ENCODE results near the gene HEXD.
A peak's percentile ranks its signal among the peaks of the same experiment; 100 is the strongest.

HEXD gene

DNA sequence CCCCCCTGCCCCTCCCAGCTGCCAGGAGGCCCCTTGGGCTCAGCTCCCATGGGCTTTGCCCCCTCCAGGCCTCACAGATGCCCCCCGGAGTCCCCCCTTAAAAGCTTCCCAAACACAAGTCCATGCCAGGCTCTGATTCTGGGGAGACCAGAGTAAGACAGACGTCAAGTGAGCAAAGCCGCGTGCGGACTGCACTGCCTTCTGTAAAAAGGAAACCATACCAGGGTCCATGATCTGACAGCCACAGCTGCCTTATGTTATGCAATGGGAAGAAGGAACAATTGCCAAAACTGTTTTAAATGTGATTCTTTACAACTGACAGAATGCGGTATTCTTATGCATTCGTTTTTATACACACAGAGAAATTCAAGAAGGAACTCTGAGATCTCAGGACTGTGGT lies 17.9 kb upstream of the HEXD start:
- DNase-seq (ENCODE audit: low read depth) = no peak
- no peak overlapping the region for H3K4me3 ChIP-seq (ENCODE audit: low read depth, low read length)
- TF ChIP-seq, protein P1, sequence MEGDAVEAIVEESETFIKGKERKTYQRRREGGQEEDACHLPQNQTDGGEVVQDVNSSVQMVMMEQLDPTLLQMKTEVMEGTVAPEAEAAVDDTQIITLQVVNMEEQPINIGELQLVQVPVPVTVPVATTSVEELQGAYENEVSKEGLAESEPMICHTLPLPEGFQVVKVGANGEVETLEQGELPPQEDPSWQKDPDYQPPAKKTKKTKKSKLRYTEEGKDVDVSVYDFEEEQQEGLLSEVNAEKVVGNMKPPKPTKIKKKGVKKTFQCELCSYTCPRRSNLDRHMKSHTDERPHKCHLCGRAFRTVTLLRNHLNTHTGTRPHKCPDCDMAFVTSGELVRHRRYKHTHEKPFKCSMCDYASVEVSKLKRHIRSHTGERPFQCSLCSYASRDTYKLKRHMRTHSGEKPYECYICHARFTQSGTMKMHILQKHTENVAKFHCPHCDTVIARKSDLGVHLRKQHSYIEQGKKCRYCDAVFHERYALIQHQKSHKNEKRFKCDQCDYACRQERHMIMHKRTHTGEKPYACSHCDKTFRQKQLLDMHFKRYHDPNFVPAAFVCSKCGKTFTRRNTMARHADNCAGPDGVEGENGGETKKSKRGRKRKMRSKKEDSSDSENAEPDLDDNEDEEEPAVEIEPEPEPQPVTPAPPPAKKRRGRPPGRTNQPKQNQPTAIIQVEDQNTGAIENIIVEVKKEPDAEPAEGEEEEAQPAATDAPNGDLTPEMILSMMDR (IDR thresholded peaks at IDR 0.05; ENCODE audit: insufficient read depth, low read depth, low read length, missing control alignments) = no peak

DNA sequence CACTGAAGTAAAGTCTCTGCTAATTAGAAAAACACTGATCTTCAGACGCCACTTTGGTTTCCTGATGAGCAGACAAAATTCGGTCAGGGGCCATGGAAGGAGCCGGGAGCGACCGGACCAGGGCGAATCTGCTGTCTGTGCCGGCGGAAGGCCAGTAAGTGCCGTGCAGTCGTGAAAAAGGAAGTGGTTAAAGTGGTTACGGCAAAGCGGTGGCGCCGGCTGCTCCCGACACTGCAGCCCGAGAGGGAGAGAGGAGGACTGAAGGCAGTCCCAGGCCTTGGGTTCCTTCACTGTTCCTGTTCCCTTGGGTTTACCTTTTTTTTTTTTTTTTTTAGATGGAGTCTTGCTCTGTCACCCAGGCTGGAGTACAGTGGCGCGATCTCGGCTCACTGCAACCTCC lies 17.3 kb upstream of the HEXD start:
- TF ChIP-seq, protein P1 (IDR thresholded peaks at IDR 0.05; ENCODE audit: insufficient read depth, low read depth, low read length, missing control alignments) = no peak
- peak; percentile 79 for DNase-seq (ENCODE audit: low read depth)
- H3K4me3 ChIP-seq (ENCODE audit: low read depth, low read length) = no peak overlapping the region

DNA sequence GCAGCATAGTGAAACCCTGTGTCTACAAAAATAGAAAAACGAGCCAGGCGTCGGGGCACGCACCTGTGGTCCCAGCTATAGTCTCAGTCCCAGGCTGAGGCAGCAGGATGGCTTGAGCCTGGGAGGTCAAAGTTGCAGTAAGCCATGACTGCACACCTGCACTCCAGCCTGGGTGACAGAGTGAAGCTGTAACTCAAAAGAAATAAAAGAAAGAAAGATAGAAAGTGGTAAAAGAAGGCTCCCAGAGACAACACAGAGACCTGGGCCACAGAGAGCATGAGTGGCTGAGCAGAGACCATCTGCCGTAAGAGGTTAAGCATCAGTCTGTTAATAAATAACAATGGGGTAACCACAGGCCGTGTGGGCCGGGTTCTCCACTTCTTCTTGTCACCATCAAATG lies 15.3 kb upstream of the HEXD start:
- TF ChIP-seq, protein P1 (IDR thresholded peaks at IDR 0.05; ENCODE audit: insufficient read depth, low read depth, low read length, missing control alignments) = no peak
- H3K4me3 ChIP-seq (ENCODE audit: low read depth, low read length) = no peak overlapping the region
- DNase-seq (ENCODE audit: low read depth) = peak; percentile 23

DNA sequence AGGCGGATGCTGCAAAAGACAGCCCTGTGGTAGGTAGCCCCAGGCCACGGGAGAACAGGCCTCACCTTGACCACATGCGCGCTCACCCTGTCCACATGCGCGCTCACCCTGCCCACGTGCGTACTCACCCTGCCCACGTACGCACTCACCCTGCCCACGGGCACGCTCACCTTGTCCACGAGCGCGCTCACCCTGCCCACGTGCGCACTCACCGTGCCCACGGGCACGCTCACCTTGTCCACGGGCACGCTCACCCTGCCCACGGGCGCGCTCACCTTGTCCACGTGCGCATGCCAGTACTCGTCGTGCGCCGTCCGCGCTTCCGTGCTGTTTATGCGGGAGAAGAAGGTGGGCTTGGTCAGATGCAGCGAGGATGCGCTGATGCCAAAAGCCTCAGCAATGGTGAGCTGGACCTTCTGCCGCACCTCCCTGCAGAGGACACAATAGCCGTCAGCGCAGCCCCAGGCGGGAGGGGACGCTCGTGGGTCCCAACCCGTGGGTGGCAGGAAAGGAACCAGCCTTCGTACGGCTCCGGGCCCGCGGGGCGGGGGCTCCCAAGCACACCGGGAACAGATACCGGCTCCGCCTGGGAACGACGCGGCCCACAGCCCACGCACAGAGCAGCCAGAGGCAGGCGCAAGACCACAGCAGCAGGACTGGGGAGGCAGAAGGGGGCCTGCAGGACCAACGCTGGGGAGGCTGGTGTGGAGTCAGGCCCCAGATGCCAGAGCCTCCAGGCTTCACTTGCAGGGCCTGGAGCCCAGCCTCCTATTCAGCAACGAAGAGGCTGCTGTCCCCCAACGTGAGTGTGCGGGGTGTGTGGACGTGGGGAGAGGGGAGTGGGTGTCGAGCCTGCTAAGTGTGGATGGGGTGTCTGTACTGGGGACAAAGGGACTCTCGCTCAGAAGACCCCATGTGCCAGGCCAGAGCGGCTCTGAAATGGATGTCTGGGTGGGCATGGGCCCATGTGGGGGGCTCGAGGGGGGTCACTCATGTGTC lies 14.2 kb upstream of the HEXD start:
- TF ChIP-seq, protein P1 (IDR thresholded peaks at IDR 0.05; ENCODE audit: insufficient read depth, low read depth, low read length, missing control alignments) = no peak
- H3K4me3 ChIP-seq (ENCODE audit: low read depth, low read length) = no peak overlapping the region
- no peak for DNase-seq (ENCODE audit: low read depth)

DNA sequence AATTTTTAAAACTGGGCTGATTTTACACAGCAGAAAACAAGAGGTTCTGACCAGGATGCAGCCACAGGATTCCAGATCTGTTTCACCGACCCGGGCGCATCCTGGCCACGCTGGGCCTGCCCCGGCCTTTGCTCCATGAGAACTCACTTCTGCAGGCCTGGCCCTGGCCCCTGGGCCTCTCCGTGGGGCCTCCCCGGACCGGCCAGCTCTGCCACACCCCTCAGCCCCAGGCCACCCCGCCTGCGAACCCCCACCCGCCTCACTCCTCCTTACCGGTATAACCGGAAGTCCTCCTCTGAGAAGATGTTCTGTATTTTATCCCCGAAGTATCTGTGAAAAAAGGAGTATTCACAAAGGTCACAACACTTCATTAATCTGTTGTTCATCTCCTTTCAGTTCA lies 13.1 kb upstream of the HEXD start:
- H3K4me3 ChIP-seq (ENCODE audit: low read depth, low read length) = no peak overlapping the region
- TF ChIP-seq, protein P1 (IDR thresholded peaks at IDR 0.05; ENCODE audit: insufficient read depth, low read depth, low read length, missing control alignments) = no peak
- no peak for DNase-seq (ENCODE audit: low read depth)

DNA sequence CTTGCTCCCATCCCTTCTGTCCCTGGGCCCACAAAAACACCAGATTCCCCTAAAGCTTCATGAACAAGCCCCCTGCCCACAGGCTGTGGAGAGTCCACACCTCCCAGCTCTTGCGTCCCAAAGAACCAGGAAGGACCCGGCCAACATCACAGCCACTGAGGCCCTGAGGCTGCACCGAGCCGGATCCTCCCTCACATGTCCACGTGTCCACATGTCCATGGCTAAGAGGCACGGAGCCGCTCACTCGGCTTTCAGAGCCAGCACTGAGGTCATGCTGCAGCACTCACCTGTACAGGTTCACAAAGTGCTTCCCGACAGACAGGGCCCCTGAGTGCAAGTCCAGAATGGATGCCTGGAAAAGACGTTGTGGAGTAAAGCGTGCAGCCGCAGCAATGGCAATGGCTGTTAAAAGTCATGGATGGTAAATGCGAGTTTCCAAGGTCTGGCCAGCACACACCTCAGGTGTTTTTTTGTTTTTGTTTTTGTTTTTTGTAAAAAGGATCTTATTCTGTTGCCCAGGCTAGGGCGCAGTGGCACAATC lies 11.9 kb upstream of the HEXD start:
- no peak overlapping the region for H3K4me3 ChIP-seq (ENCODE audit: low read depth, low read length)
- DNase-seq (ENCODE audit: low read depth) = no peak
- TF ChIP-seq, protein P1 (IDR thresholded peaks at IDR 0.05; ENCODE audit: insufficient read depth, low read depth, low read length, missing control alignments) = no peak

Data from GM12865 (cell line).